Middle frontal gyrus (tissue), 1 donor: ENCODE data around the gene THNSL1.
"Not testable (repeated sequence)": the region's sequence is repeated elsewhere in the genome, so short reads cannot be mapped to it uniquely, and the experiment has no call there.

Experiments used
- DNase-seq: peaks from one replicate; pipeline ENCODE4 v3.0.0-alpha.2; 2015; ENCODE audit warnings: low spot score; ENCODE audit errors: extremely low spot score

The THNSL1 gene

GRCh38 chr10:24998044-24998443 is 18.4 kb upstream of the THNSL1 start:
- DNase-seq = no peak

GRCh38 chr10:25011591-25011990 is 4.8 kb upstream of the THNSL1 start:
- not testable (repeated sequence) for DNase-seq

GRCh38 chr10:25014579-25014978 is 1.8 kb upstream of the THNSL1 start:
- DNase-seq = no peak

- peak; percentile 76 for DNase-seq
Measured at GRCh38 chr10:25015828-25016375, 510 bp upstream of the THNSL1 start, which contains the start of gene ENKUR. Gene ENKUR (minus strand): TSS chr10:25016158. CDS start chr10:25015936, 222 bp downstream.

- DNase-seq = peak; percentile 22
Measured at GRCh38 chr10:25017154-25017590, 760 bp downstream of the THNSL1 start.

GRCh38 chr10:25017661-25018060 is 1.2 kb downstream of the THNSL1 start:
- DNase-seq = no peak

- no peak for DNase-seq
Measured at GRCh38 chr10:25018703-25019102, 2.3 kb downstream of the THNSL1 start.

- no peak for DNase-seq
Measured at GRCh38 chr10:25023278-25023677, 6.9 kb downstream of the THNSL1 start.

GRCh38 chr10:25024528-25024927 is 8.1 kb downstream of the THNSL1 start:
- DNase-seq = no peak

- no peak for DNase-seq
Measured at GRCh38 chr10:25026463-25026862, 10.1 kb downstream of the THNSL1 start.

- no peak for DNase-seq
Measured at GRCh38 chr10:25028711-25029110, 12.3 kb downstream of the THNSL1 start.

- no peak for DNase-seq
Measured at GRCh38 chr10:25029519-25029918, 13.1 kb downstream of the THNSL1 start.

- no peak for DNase-seq
Measured at GRCh38 chr10:25036381-25036780, 20.0 kb downstream of the THNSL1 start.

GRCh38 chr10:25038325-25038724 is 21.9 kb downstream of the THNSL1 start:
- DNase-seq = no peak

- DNase-seq = no peak
Measured at GRCh38 chr10:25039531-25039930, 23.1 kb downstream of the THNSL1 start.

GRCh38 chr10:25046641-25047040 is 30.2 kb downstream of the THNSL1 start:
- DNase-seq = no peak

GRCh38 chr10:25047088-25047487 is 30.7 kb downstream of the THNSL1 start:
- no peak for DNase-seq

GRCh38 chr10:25047591-25048301 is 31.3 kb downstream of the THNSL1 start:
- no peak for DNase-seq

GRCh38 chr10:25048450-25048849 is 32.0 kb downstream of the THNSL1 start:
- no peak for DNase-seq

- no peak for DNase-seq
Measured at GRCh38 chr10:25049966-25050365, 33.6 kb downstream of the THNSL1 start.

GRCh38 chr10:25050402-25050801 is 34.0 kb downstream of the THNSL1 start:
- DNase-seq = no peak

GRCh38 chr10:25052012-25052411 is 35.6 kb downstream of the THNSL1 start:
- no peak for DNase-seq

- no peak for DNase-seq
Measured at GRCh38 chr10:25056726-25057125, 40.3 kb downstream of the THNSL1 start.
